K562 (cell line): ENCODE measurements around the gene SPEM1. TPM values are rescaled to one million over a fixed set of nuclear protein-coding genes. Genes with fewer than 3 reads are reported as not detected.

Source experiments
- CEBPZ ChIP-seq: fragments of 150-350 bp; IDR thresholded peaks from 2 replicates; pipeline ENCODE4 v1.6.1; 2014; ENCODE audit warnings: low read depth, mild to moderate bottlenecking, low read length, borderline replicate concordance
- COPS2 ChIP-seq: fragments of 450-650 bp; conservative IDR thresholded peaks from 2 replicates; pipeline ENCODE4 v1.6.1; 2016; ENCODE audit warnings: mild to moderate bottlenecking, moderate library complexity
- NFIC ChIP-seq: fragments of 450-650 bp; IDR thresholded peaks from 2 replicates; pipeline ENCODE4 v1.6.1; 2017; ENCODE audit warnings: mild to moderate bottlenecking, inconsistent platforms
- POLR3A ChIP-seq: IDR thresholded peaks from 2 replicates; pipeline ENCODE4 v1.6.1; 2011; ENCODE audit warnings: borderline replicate concordance, mild to moderate bottlenecking, moderate library complexity; ENCODE audit not compliant: insufficient read length, insufficient read depth; ENCODE audit errors: extremely low read depth
- PRPF4 ChIP-seq: fragments of 200-400 bp; formaldehyde crosslinking; IDR thresholded peaks from one replicate; pipeline ENCODE4 v1.6.1; 2017; ENCODE audit warnings: low read length, low read depth, mild to moderate bottlenecking; ENCODE audit not compliant: insufficient read depth, poor library complexity, severe bottlenecking
- TAF15 ChIP-seq: fragments of 200-400 bp; formaldehyde crosslinking; IDR thresholded peaks from 2 replicates; pipeline ENCODE4 v1.6.1; 2017; ENCODE audit warnings: mild to moderate bottlenecking, low read depth, low read length, moderate library complexity
- ZFP1 ChIP-seq: fragments of 450-650 bp; formaldehyde crosslinking; IDR thresholded peaks from 2 replicates; pipeline ENCODE4 v1.4.0; 2020; ENCODE audit warnings: mild to moderate bottlenecking, mixed read lengths
- ZKSCAN1 ChIP-seq: fragments of 150-350 bp; IDR thresholded peaks from 2 replicates; pipeline ENCODE4 v1.6.1; 2016; ENCODE audit warnings: low read depth, low read length
- polyA plus RNA-seq, 8 experiments: library from polyadenylated mRNA; depleted of rRNA in 4 of 8; stranded (reverse) in 5 of 8; unstranded in 3 of 8; fragments of >200 nt; fragmentation: Nextera tagmentation in 2 of 8; fragmentation: Illumina TruSeq in 1 of 8; extraction: Ambion mirVana in 2 of 8; extraction: Trizol in 1 of 8; gene quantifications; 2 replicates each; pipeline versions ENCODE4 v1.2.1 to v1.2.3, GENCODE V29; 2011 to 2014; ENCODE audit warnings: inconsistent platforms in 1 of 8, missing spikeins in 1 of 8
- total RNA-seq, 7 experiments: library from RNA; depleted of rRNA in 6 of 7; stranded (reverse); fragments of >200 nt in 6 of 7; fragmentation: Illumina TruSeq in 2 of 7; extraction: Trizol in 2 of 7; gene quantifications; 2 replicates each; pipeline versions ENCODE4 v1.2.1 to v1.2.3, GENCODE V29; 2011 to 2021; ENCODE audit warnings: low replicate concordance in 1 of 7
- TF ChIP-seq, protein P1 (sequence below), 2 experiments: fragments of 450-650 bp in 1 of 2; sonication (generic) in 1 of 2; formaldehyde crosslinking in 1 of 2; IDR thresholded peaks; 2 replicates each; pipeline versions ENCODE4 v1.7.1 to v1.9.0; 2016 to 2022; ENCODE audit warnings: inconsistent platforms in 1 of 2, mild to moderate bottlenecking in 1 of 2, missing genetic modification reagents in 1 of 2
- TF ChIP-seq, protein P2 (sequence below): fragments of 250-450 bp; sonication (Bioruptor Pico); IDR thresholded peaks from 2 replicates; pipeline ENCODE4 v1.8.0; 2021; ENCODE audit warnings: moderate library complexity, mild to moderate bottlenecking, inconsistent platforms
- TF ChIP-seq, protein P3 (sequence below), 2 experiments: fragments of 200-800 bp in 1 of 2; sonication (Bioruptor generic) in 1 of 2; sonication (generic) in 1 of 2; formaldehyde crosslinking in 1 of 2; IDR thresholded peaks in 1 of 2; conservative IDR thresholded peaks in 1 of 2; 2 replicates each; pipeline versions ENCODE4 v1.5.0 to v1.6.1; 2016 to 2020; ENCODE audit warnings: missing compliant biosample characterization in 1 of 2, missing genetic modification characterization in 1 of 2, missing genetic modification reagents in 1 of 2

The SPEM1 gene
- total and polyA plus RNA-seq, 9 of the 15 experiments (the other 6 are each of a cell fraction or from before 2014, with no cell fraction given) = not detected

- TF ChIP-seq, protein P1, sequence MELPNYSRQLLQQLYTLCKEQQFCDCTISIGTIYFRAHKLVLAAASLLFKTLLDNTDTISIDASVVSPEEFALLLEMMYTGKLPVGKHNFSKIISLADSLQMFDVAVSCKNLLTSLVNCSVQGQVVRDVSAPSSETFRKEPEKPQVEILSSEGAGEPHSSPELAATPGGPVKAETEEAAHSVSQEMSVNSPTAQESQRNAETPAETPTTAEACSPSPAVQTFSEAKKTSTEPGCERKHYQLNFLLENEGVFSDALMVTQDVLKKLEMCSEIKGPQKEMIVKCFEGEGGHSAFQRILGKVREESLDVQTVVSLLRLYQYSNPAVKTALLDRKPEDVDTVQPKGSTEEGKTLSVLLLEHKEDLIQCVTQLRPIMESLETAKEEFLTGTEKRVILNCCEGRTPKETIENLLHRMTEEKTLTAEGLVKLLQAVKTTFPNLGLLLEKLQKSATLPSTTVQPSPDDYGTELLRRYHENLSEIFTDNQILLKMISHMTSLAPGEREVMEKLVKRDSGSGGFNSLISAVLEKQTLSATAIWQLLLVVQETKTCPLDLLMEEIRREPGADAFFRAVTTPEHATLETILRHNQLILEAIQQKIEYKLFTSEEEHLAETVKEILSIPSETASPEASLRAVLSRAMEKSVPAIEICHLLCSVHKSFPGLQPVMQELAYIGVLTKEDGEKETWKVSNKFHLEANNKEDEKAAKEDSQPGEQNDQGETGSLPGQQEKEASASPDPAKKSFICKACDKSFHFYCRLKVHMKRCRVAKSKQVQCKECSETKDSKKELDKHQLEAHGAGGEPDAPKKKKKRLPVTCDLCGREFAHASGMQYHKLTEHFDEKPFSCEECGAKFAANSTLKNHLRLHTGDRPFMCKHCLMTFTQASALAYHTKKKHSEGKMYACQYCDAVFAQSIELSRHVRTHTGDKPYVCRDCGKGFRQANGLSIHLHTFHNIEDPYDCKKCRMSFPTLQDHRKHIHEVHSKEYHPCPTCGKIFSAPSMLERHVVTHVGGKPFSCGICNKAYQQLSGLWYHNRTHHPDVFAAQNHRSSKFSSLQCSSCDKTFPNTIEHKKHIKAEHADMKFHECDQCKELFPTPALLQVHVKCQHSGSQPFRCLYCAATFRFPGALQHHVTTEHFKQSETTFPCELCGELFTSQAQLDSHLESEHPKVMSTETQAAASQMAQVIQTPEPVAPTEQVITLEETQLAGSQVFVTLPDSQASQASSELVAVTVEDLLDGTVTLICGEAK (IDR thresholded peaks at IDR 0.05) = no peak
- TF ChIP-seq, protein P1 (CRISPR knock-in tag; IDR thresholded peaks at IDR 0.05) = no peak
- TF ChIP-seq, protein P2, sequence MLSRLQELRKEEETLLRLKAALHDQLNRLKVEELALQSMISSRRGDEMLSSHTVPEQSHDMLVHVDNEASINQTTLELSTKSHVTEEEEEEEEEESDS (CRISPR knock-in tag) = no peak
- TF ChIP-seq TAF15 (no peak), POLR3A (no peak), ZFP1 (CRISPR knock-in tag) (no peak), CEBPZ (no peak), PRPF4 (no peak), COPS2 (no peak), ZKSCAN1 (0 out of 2 replicates have a peak, but pooled peaks have one; percentile 13), NFIC (no peak)
- TF ChIP-seq, protein P3, sequence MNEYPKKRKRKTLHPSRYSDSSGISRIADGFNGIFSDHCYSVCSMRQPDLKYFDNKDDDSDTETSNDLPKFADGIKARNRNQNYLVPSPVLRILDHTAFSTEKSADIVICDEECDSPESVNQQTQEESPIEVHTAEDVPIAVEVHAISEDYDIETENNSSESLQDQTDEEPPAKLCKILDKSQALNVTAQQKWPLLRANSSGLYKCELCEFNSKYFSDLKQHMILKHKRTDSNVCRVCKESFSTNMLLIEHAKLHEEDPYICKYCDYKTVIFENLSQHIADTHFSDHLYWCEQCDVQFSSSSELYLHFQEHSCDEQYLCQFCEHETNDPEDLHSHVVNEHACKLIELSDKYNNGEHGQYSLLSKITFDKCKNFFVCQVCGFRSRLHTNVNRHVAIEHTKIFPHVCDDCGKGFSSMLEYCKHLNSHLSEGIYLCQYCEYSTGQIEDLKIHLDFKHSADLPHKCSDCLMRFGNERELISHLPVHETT (CRISPR knock-in tag; conservative IDR thresholded peaks at IDR 0.05 in 1 of 2, IDR thresholded peaks at IDR 0.05 in 1 of 2) = no peak
These were observed 15.8 kb downstream of the SPEM1 start (continued) for GRCh38 chr17:7435676-7436555.
